SK-N-SH treated with all-trans-retinoic acid at 6 μM for 48 hours (cell line): ENCODE results near the gene MYL6.
A peak's percentile ranks its signal among the peaks of the same experiment; 100 is the strongest.

Experiments
- ATAC-seq: fragments of 200-7000 bp; cut with Tn5 transposase; 3 replicates; pipeline ENCODE4 v1.9.1; 2020; ENCODE audit warnings: mild to moderate bottlenecking, moderate library complexity
- ARNTL ChIP-seq: fragments of 450-650 bp; formaldehyde crosslinking; IDR thresholded peaks from 2 replicates; pipeline ENCODE4 v1.5.0; 2020; ENCODE audit warnings: low read depth, mild to moderate bottlenecking, moderate library complexity, borderline replicate concordance
- BACH2 ChIP-seq: fragments of 250-450 bp; sonication (Bioruptor Pico); IDR thresholded peaks from 2 replicates; pipeline ENCODE4 v1.9.0; 2021; ENCODE audit warnings: mild to moderate bottlenecking, borderline replicate concordance
- CSDC2 ChIP-seq: fragments of 250-450 bp; sonication (Bioruptor Pico); IDR thresholded peaks from 2 replicates; pipeline ENCODE4 v1.5.0; 2020; ENCODE audit warnings: mild to moderate bottlenecking, moderate library complexity
- CSRNP3 ChIP-seq: fragments of 250-450 bp; sonication (Bioruptor Pico); IDR thresholded peaks from 2 replicates; pipeline ENCODE4 v1.5.1; 2021; ENCODE audit warnings: mild to moderate bottlenecking, moderate library complexity
- ESRRG ChIP-seq: fragments of 250-450 bp; sonication (Bioruptor Pico); IDR thresholded peaks from 2 replicates; pipeline ENCODE4 v1.6.1; 2021; ENCODE audit warnings: mild to moderate bottlenecking
- GLIS3 ChIP-seq: fragments of 250-450 bp; sonication (Bioruptor Pico); IDR thresholded peaks from 2 replicates; pipeline ENCODE4 v1.5.0; 2020; ENCODE audit warnings: mild to moderate bottlenecking, moderate library complexity
- ISL1 ChIP-seq: fragments of 250-450 bp; sonication (Bioruptor Pico); IDR thresholded peaks from 2 replicates; pipeline ENCODE4 v2.1.2; 2022; ENCODE audit warnings: mild to moderate bottlenecking, moderate library complexity
- OSR1 ChIP-seq: fragments of 250-450 bp; sonication (Bioruptor Pico); IDR thresholded peaks from 2 replicates; pipeline ENCODE4 v1.8.0; 2022; ENCODE audit warnings: moderate library complexity, mild to moderate bottlenecking, inconsistent platforms
- POU6F1 ChIP-seq: fragments of 250-450 bp; sonication (Bioruptor Pico); IDR thresholded peaks from 2 replicates; pipeline ENCODE4 v1.8.0; 2021; ENCODE audit warnings: low read depth, mild to moderate bottlenecking, moderate library complexity, borderline replicate concordance
- PPARA ChIP-seq: fragments of 250-450 bp; sonication (Bioruptor Pico); IDR thresholded peaks from 2 replicates; pipeline ENCODE4 v1.5.0; 2020; ENCODE audit warnings: mild to moderate bottlenecking, borderline replicate concordance
- RARB ChIP-seq: fragments of 250-450 bp; sonication (Bioruptor Pico); IDR thresholded peaks from 2 replicates; pipeline ENCODE4 v1.8.0; 2021; ENCODE audit warnings: mild to moderate bottlenecking, moderate library complexity
- SNAI2 ChIP-seq: fragments of 250-450 bp; sonication (Bioruptor Pico); IDR thresholded peaks from 2 replicates; pipeline ENCODE4 v1.5.0; 2020; ENCODE audit warnings: mild to moderate bottlenecking, moderate library complexity
- TCF4 ChIP-seq: fragments of 250-450 bp; sonication (Bioruptor Pico); IDR thresholded peaks from 2 replicates; pipeline ENCODE4 v1.8.0; 2021; ENCODE audit warnings: mild to moderate bottlenecking, moderate library complexity, borderline replicate concordance
- TOX ChIP-seq: fragments of 250-450 bp; sonication (Bioruptor Pico); IDR thresholded peaks from 2 replicates; pipeline ENCODE4 v1.8.0; 2021; ENCODE audit warnings: mild to moderate bottlenecking, moderate library complexity, borderline replicate concordance
- ZC3H10 ChIP-seq: fragments of 250-450 bp; sonication (Bioruptor Pico); IDR thresholded peaks from 2 replicates; pipeline ENCODE4 v1.5.1; 2021; ENCODE audit warnings: mild to moderate bottlenecking, moderate library complexity
- ZFP3 ChIP-seq: fragments of 250-450 bp; sonication (Bioruptor Pico); IDR thresholded peaks from 2 replicates; pipeline ENCODE4 v1.5.0; 2020; ENCODE audit warnings: mild to moderate bottlenecking, moderate library complexity
- ZFP30 ChIP-seq: fragments of 450-650 bp; formaldehyde crosslinking; IDR thresholded peaks from 2 replicates; pipeline ENCODE4 v1.5.0; 2022; ENCODE audit warnings: mild to moderate bottlenecking, moderate library complexity
- ZNF565 ChIP-seq: fragments of 450-650 bp; formaldehyde crosslinking; conservative IDR thresholded peaks from 2 replicates; pipeline ENCODE4 v1.5.0; 2020; ENCODE audit warnings: low read depth, mild to moderate bottlenecking, moderate library complexity
- ZNF70 ChIP-seq: fragments of 450-650 bp; formaldehyde crosslinking; IDR thresholded peaks from 2 replicates; pipeline ENCODE4 v1.5.0; 2020; ENCODE audit warnings: mild to moderate bottlenecking, moderate library complexity
- ZNF8 ChIP-seq: fragments of 450-650 bp; formaldehyde crosslinking; IDR thresholded peaks from 2 replicates; pipeline ENCODE4 v1.5.0; 2020; ENCODE audit warnings: mild to moderate bottlenecking, moderate library complexity
- TF ChIP-seq, protein P1 (sequence below): fragments of 250-450 bp; sonication (Bioruptor Pico); IDR thresholded peaks from 2 replicates; pipeline ENCODE4 v1.5.1; 2020; ENCODE audit warnings: low read depth, mild to moderate bottlenecking, moderate library complexity
- TF ChIP-seq, protein P2 (sequence below): fragments of 250-450 bp; sonication (Bioruptor Pico); IDR thresholded peaks from 2 replicates; pipeline ENCODE4 v1.8.0; 2020; ENCODE audit warnings: mild to moderate bottlenecking, moderate library complexity, borderline replicate concordance
- TF ChIP-seq, protein P3 (sequence below): fragments of 250-450 bp; sonication (Bioruptor Pico); IDR thresholded peaks from 2 replicates; pipeline ENCODE4 v1.5.0; 2020; ENCODE audit warnings: mild to moderate bottlenecking, moderate library complexity

Gene MYL6

DNA sequence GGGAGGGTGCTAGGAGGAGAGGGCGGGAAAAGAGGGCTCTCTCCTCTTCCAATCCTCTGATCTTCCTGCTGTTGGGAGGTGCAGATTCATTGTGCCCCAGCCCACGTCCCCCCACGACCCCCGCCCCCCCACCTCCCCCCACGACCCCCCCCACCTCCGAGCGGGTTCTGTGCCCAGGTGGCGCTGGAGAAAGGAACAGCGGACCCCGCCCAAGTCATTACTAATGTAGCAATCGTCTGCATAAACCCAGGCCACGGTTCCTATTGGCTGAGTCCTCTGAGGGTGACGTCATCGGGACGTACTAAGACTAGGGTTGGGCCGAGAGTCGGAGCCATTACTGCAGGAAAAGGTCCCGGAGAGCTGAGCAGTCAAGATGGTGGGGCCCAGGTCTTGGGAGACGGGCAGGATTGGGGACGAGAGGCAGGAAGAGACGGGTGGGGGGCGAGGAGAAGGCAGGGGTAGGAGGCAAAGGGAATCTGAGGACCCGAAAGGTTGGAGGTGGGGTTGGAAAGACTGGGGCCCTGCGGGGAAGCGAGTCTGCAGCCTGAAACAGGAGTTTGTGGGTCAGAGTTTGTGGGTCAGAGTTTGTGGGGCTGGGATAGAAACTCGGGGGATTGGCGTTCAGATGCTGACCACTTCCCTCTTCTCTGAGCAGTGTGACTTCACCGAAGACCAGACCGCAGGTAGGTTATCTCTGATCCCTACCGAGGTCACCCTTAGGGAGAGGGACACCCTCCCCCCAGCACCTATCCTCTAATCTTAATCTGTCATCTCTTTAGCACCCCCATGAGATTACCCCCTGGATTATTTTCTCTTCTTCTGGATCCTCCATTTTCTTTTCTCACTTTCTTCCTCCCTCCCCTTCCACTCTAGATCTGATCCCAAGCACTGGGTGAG, at the start of gene MYL6:
MYL6 (plus strand) TSS at position 331 of the 897 bp plus-strand sequence; CDS start at position 374, 43 bp downstream.
- peak; percentile 86 for ATAC-seq

DNA sequence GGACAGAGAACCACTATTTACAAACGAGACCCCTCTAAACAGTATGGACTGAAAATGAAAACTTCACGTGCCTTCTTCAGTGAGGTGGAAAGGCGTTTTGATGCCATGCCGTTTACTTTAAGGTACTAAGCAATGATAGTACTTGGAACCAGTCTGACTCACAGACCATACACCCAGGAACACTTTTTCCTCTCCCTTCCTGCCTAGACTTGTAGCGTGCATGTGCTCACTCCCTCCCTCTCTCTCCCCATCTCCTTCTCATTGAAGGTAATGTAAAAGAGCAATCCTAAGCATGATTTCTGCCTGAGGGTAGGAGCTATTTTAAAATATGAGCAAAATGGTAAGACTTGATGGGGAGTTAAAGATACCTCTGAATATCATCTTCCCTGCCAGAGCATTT, 47.6 kb upstream of the MYL6 start:
- no peak for TF ChIP-seq CSDC2
- no peak for ATAC-seq

More for the DNA sequence above, at the start of gene MYL6:
- TF ChIP-seq, protein P1, sequence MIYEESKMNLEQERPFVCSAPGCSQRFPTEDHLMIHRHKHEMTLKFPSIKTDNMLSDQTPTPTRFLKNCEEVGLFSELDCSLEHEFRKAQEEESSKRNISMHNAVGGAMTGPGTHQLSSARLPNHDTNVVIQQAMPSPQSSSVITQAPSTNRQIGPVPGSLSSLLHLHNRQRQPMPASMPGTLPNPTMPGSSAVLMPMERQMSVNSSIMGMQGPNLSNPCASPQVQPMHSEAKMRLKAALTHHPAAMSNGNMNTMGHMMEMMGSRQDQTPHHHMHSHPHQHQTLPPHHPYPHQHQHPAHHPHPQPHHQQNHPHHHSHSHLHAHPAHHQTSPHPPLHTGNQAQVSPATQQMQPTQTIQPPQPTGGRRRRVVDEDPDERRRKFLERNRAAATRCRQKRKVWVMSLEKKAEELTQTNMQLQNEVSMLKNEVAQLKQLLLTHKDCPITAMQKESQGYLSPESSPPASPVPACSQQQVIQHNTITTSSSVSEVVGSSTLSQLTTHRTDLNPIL = peak; percentile 95
- TF ChIP-seq ZFP3 (CRISPR knock-in tag) (peak; percentile 58; the same call in 1 of the 2 replicates), ZNF70 (CRISPR knock-in tag) (0 out of 2 replicates have a peak, but pooled peaks have one; percentile 39), CSRNP3 (peak; percentile 75; the same call in 1 of the 2 replicates), RARB (CRISPR knock-in tag) (peak; percentile 92), SNAI2 (CRISPR knock-in tag) (peak; percentile 89; the same call in 1 of the 2 replicates), TOX (CRISPR knock-in tag) (peak; percentile 86), POU6F1 (CRISPR knock-in tag) (no peak), ESRRG (CRISPR knock-in tag) (peak; percentile 84), ISL1 (CRISPR knock-in tag) (no peak), ZNF565 (CRISPR knock-in tag) (no peak; the same call in 1 of the 2 replicates), ZC3H10 (0 out of 2 replicates have a peak, but pooled peaks have one; percentile 60), CSDC2 (peak; percentile 93), ZNF8 (CRISPR knock-in tag) (peak; percentile 6; the same call in 1 of the 2 replicates), OSR1 (CRISPR knock-in tag) (no peak), GLIS3 (CRISPR knock-in tag) (peak; percentile 78; the same call in 1 of the 2 replicates), BACH2 (CRISPR knock-in tag) (peak; percentile 74; the same call in 1 of the 2 replicates), PPARA (CRISPR knock-in tag) (peak; percentile 90), TCF4 (CRISPR knock-in tag) (no peak), ZFP30 (peak; percentile 62; the same call in 1 of the 2 replicates), ARNTL (CRISPR knock-in tag) (peak; percentile 51; the same call in 1 of the 2 replicates)
- TF ChIP-seq, protein P2, sequence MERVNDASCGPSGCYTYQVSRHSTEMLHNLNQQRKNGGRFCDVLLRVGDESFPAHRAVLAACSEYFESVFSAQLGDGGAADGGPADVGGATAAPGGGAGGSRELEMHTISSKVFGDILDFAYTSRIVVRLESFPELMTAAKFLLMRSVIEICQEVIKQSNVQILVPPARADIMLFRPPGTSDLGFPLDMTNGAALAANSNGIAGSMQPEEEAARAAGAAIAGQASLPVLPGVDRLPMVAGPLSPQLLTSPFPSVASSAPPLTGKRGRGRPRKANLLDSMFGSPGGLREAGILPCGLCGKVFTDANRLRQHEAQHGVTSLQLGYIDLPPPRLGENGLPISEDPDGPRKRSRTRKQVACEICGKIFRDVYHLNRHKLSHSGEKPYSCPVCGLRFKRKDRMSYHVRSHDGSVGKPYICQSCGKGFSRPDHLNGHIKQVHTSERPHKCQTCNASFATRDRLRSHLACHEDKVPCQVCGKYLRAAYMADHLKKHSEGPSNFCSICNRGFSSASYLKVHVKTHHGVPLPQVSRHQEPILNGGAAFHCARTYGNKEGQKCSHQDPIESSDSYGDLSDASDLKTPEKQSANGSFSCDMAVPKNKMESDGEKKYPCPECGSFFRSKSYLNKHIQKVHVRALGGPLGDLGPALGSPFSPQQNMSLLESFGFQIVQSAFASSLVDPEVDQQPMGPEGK = no peak
- TF ChIP-seq, protein P3, sequence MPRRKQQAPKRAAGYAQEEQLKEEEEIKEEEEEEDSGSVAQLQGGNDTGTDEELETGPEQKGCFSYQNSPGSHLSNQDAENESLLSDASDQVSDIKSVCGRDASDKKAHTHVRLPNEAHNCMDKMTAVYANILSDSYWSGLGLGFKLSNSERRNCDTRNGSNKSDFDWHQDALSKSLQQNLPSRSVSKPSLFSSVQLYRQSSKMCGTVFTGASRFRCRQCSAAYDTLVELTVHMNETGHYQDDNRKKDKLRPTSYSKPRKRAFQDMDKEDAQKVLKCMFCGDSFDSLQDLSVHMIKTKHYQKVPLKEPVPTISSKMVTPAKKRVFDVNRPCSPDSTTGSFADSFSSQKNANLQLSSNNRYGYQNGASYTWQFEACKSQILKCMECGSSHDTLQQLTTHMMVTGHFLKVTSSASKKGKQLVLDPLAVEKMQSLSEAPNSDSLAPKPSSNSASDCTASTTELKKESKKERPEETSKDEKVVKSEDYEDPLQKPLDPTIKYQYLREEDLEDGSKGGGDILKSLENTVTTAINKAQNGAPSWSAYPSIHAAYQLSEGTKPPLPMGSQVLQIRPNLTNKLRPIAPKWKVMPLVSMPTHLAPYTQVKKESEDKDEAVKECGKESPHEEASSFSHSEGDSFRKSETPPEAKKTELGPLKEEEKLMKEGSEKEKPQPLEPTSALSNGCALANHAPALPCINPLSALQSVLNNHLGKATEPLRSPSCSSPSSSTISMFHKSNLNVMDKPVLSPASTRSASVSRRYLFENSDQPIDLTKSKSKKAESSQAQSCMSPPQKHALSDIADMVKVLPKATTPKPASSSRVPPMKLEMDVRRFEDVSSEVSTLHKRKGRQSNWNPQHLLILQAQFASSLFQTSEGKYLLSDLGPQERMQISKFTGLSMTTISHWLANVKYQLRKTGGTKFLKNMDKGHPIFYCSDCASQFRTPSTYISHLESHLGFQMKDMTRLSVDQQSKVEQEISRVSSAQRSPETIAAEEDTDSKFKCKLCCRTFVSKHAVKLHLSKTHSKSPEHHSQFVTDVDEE (CRISPR knock-in tag) = peak; percentile 74
